HG02852 (cell line): ENCODE data around the gene TUBA8.
"Not testable (repeated sequence)": the region's sequence is repeated elsewhere in the genome, so short reads cannot be mapped to it uniquely, and the experiment has no call there.

Experiments
- ATAC-seq: cut with Tn5 transposase; IDR thresholded peaks from one replicate; pipeline ENCODE4 v1.9.1; 2021; ENCODE audit warnings: mild to moderate bottlenecking, moderate library complexity; ENCODE audit not compliant: unreplicated experiment

Gene TUBA8

DNA sequence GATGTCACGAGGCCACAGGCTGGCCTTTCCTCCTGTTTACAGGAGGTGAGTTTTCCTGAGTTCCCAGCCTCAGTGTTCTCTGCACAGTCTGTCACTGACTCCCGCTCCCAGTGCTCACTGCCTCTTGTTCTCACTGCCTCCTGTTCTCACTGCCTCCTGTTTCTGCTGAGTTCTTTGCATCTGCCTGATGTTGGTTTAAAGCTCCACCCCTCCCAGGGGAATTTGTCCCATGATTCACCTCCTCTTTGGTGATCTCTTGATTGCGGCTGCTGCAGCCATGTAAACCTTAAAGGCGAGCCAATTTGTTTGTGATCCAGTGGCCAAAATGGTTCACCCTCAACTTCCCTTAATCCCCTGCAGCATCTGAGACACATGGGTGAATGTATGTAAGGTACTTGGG lies 6.0 kb upstream of the TUBA8 start:
- ATAC-seq: no peak

DNA sequence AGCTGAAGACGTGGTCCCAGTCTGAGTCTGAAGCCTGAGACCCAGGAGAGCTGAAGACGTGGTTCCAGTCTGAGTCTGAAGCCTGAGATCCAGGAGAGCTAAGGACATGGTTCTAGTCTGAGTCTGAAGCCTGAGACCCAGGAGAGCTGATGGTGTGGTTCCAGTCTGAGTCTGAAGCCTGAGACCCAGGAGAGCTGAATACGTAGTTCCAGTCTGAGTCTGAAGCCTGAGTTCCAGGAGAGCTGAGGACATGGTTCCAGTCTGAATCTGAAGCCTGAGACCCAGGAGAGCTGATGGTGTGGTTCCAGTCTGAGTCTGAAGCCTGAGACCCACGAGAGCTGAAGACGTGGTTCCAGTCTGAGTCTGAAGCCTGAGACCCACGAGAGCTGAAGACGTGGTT lies 4.6 kb upstream of the TUBA8 start:
- ATAC-seq: not testable (repeated sequence)

DNA sequence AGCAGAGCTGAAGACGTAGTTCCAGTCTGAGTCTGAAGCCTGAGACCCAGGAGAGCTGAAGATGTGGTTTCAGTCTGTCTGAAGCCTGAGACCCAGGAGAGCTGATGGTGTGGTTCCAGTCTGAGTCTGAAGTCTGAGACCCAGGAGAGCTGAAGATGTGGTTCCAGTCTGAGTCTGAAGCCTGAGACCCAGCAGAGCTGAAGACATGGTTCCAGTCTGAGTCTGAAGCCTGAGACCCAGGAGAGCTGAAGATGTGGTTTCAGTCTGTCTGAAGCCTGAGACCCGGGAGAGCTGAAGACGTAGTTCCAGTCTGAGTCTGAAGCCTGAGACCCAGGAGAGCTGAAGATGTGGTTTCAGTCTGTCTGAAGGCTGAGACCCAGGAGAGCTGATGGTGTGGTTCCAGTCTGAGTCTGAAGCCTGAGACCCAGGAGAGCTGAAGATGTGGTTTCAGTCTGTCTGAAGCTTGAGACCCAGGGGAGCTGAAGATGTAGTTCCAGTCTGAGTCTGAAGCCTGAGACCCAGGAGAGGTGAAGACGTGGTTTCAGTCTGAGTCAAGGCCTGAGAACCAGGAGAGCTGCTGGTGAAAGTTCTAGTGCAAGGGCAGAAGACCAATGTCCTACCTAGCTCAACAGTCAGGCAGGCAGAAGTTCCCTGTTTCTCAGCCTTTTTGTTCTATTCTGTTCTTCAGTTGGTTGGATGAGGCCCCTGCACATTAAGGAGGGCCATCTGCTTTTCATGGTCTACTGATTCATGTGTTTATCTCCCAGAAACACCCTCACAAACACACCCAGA lies 3.9 kb upstream of the TUBA8 start:
- ATAC-seq: not testable (repeated sequence)

DNA sequence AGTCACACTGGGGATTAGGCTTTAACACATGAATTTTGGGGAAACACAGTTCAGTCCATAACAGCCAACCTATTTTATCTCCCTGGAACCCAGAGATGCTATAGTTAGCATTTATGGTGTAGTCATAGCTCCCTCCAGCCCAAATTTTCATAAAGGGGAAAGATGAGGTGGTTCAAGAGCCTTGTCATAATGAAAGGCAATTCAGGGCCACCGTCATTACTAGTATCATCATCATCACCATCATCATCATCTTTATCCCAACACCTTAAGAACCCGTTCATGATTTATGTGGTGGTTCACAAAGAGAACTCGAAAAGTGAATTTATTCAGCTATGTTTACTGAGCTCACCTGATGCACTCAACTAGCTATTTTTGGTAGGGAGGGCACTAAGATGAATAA lies 2.4 kb upstream of the TUBA8 start:
- ATAC-seq: no peak

DNA sequence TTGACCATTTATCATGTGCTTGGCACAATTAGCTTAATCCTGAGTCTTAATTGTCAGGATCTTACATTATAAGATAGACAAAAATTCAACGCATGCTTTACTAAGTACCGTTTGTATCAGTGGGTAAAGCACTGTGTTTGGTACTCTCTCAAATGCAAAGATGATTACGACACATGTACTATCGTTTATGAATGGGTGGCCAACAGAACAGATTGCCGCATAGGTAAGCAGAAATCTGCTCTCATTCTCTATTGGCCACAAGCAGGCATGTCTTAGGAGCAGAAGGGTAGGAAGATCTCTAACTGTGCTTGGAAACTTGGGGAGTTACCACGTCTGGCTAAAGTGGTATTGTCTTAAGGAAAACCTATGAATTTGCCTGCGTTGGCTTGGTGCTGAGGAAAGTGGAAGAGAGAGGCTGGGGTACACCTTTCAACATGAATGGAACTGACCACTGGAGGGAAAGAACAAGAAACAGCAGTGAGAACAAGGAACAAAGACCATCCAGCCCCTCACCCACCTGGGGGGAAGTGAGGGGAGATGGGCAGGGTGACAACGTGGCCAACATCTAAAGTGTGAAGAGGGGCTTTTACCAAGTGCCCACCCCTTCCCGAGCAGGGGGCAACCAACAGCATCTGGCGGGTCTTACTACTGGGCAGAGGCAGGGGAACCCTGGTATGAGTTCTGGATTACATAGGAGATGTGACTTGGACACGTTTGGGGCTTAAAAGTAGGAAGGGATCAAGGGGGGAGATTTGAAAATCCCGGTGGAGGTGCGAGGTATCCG lies 1.0 kb upstream of the TUBA8 start:
- ATAC-seq: no peak

DNA sequence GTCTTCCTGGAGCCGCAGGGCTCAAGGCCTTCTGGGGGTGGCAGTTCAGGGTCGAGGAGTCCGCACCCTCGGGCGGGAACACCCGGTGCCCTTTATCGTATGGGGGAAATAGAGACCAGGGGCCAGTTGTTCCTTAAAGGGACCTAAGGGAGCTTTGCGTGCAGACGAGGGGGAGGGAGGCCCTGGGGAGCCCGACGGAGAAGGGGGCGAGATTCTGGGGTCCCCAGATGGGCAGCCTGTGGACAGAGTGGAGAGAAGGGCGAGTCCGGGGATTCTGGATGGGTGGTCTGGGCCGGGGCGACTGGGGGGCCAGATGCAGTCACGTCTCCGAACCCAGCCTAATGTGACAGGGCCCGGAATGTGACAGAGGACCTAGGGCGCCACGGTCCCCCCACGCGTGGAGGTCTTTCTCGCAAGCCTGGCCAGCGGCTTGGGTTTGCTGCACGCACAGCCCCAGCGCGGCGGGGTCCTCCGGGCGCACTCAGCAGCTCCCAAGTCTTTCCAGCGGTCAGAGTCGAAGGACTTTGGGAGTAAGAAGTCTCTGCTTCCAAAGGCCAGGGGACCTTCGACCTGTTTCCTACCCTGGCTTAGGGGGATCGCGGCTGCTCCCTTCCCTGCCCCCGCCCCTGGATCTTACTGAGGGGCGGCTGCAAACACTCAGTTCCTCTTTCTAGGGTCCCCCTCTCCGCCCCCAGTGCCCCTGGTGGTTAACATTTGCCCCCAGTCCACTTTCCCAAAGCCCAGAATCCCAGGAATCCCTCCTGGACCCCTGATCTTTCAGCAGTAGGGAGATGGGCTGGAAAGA lies 547 bp downstream of the TUBA8 start:
- no peak for ATAC-seq

DNA sequence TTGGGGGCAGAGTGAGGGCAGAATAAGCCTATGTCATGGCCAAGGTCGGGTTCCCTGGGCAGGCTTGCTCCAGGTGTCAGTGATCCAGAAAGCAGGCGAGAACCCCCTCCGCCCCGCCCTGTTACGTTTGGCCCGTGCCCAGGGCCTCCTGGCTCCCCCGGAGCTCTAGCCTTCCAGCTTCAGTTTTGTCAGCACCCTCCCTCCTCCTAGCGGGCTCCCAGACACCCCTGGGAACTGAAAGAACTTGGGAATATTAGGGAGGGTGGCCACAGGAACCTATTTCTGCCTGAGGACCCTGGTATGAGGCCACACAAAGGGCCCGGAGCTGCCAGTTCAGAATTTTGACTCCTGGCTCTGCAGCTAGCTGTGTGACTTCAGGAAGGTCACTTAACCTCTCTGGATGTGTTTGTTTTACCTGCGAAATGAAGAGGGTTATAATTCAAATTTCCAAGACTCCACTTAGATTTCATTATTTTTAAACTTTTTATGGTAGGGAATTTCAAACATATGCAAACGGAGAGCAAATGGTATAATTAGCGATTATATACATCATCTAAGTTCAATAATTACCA lies 1.2 kb downstream of the TUBA8 start:
- no peak for ATAC-seq

DNA sequence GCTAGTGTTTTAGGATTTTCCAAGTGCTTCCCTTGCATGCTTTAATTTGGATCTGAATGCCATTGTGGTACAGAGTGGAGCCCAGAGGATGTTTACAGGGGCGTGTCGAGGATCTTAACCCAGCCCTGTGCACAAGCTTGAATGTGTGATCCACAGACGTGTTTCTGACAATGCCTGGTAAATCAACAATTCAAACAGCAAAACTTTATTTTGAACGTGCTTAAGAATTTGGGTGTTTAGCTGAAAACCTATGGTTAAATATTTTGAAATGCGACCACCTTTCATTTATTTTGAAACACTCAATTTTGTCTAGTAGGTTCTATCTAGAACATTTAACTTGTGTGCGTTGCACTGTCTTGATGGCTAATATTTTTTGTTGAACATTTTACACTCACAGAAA lies 1.8 kb downstream of the TUBA8 start:
- ATAC-seq: no peak

DNA sequence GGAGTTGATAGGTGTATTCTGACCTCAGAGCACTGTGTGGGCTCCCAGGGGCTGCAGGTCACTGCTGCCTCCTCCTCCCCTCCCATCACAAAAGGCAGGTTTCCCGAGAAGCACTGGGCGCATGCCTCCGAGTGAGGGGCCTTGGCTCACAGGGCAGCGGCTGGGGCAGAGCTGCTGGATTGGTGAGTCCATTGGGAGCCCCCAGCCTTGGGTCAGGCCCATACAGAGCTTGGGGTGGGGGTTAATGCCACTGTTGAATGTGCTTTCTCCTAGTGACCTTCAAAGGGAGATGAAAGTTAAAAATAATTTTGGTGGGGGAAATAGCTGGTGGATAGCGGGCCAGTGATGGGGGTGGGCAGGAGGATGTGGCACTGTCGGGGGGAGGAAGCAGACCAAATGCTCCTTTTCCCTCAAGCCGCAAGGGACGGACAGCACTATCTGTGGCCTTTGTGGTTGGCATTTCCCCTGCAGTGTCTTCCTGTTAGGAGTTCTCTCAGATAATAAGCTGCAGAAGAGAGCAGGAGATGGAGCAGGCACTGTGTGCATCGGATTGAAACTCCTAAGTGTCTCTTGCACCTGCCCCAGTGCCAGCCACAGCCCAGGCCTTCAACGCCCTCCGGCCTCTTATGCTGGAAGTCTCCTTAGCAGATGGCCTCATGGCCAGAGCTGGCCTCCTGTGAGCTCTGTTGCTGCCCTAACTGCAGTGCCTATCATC lies 3.2 kb downstream of the TUBA8 start:
- no peak for ATAC-seq

DNA sequence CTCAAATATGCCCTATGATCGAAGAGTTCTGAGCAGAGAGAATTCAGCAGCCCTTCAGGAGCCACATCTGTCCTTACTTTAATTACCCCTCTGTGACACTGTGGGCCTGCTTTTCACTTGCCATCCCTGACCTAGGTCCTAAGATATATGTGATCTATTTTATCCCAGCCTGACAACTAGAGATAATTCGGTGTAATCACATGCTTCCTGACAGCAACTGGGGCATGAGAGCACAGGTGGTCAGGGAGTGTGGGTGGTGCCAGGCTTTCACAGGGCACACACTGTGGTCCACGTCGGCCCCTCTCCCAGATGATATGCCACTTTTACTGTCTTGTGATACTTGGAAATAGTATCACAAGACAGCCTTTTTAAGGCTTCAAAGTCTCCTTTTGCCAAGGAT lies 3.9 kb downstream of the TUBA8 start:
- ATAC-seq: no peak

DNA sequence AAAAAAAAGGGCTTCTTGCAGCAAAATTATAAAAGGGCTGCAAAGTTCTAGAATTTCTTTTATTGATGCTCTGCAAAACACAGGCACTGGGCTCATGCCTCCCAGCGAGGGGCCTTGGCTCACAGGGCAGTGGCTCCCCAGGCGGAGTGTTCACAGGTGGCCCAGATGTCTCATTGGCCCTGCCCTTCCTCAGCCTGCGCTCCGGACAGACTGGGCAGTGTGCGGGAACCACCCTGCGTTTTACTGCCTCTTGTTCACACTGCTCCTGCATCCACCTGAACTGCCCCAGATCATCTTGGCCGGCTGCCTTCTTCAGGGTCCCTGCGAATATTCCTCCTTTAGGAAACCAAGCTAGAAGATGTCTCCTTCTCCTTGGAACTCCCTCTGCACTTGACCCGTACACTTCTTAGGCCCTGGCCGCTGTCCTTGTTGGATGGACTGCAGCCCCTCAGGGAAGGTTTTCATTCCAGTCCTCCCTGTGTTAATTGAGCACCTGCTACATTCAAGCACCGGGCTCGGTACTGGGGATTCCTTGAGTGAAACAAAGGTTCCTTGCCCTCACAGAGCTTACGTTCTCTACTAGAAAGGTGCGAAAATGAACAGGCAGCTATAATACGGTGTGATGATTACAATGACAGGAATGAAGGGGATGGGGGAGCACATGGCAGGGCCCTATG lies 4.5 kb downstream of the TUBA8 start:
- ATAC-seq: no peak

DNA sequence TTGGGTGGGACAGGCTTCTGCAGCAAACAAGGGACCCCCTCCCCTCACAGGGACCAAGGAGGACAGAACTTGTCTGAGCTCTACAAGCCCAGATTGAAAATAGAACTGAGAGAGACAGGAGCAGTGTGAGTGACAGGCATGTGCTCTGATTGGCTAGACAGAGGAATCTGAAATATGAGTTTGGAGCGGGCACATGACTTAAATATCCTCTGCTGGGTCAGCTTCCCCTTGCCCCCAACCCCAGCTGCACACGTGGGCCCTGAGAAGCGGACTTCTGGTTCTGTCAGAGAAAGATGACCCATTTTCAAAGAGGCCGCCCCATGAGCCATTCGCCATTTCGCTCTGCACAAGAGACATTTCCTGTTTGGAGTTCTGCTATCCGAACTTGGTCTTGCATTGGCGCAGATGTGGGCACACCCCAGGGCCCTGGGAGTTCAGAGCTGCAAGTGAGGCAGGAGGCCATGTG lies 5.3 kb downstream of the TUBA8 start:
- no peak for ATAC-seq

DNA sequence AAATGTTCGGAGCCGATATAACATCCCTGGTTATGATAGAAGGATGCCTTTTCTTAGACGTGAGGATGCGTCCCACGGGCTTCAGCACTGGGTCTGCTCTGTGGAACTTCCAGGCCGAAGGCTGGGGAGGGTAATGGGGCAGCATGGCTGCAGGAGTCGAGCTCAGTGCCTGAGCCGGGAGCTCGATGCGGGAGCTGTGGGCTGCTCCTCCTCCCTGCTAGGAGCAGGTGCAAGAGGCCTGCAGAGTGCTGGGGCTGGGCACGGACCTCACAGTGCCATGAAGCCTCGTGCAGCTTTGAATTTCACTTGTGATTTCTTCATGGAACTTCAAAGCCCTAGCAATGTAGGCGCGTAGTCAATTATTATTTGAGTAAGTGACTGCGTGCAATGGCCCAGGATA lies 6.0 kb downstream of the TUBA8 start:
- ATAC-seq: no peak

DNA sequence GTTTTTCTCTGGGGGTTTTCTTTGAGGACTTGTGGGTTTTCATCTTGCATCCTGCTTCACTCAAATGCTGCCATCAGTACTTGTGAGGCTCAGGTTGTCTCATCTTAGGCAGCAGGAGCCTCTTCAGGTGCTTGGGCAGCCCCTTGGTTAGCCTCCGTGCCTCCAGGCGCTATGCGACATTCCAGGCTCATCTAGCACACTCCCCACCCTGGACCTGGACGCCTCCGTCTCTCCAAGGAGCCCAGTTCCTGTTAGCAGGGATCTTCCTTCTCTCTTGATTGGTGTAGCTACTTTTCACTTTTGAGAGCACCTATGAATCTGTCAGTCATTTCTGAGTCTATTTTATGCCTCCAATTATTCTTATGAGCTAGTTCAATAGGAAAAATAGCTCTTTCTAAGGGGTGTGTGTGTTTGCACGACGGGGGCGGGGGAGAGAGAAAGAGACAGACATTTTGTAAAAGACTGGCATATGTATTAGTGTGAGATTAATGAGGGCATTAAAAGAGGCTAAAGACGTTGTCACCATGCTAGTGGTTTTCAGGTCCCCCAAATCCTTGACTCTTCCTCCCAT lies 7.8 kb downstream of the TUBA8 start:
- ATAC-seq: no peak

DNA sequence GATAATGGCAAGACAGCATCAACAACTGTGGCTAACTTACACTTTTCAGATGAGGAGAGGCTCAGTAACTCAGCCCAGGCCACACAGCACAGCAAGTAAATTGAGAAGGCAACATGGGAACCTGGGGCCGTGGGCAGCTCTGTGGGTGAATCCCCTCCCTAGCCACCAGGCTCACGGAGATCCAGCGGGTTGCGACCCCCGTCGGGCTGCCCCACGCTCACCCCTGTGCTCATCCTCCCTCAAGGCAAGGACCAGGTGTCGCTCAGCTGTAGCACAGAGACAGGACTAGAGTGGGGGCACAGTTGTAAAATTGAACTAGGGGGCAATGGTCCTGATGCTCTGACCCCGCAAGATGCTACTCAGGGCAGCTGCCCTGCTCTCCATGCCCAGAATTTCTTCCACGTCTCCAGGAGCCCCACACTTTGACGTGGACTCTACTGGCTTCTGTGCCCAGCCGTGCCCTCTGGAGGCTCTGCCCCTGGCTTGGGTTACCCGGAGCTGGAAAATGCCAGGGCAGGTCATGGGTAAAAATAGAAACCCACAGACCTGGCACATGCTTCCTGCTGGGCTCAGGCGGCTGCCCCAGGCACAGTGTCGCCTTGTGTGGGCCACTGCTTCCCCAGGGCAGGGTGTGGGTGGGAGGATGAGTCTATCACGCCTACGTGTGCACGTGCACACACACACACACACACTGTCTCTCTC lies 9.0 kb downstream of the TUBA8 start:
- ATAC-seq: no peak

DNA sequence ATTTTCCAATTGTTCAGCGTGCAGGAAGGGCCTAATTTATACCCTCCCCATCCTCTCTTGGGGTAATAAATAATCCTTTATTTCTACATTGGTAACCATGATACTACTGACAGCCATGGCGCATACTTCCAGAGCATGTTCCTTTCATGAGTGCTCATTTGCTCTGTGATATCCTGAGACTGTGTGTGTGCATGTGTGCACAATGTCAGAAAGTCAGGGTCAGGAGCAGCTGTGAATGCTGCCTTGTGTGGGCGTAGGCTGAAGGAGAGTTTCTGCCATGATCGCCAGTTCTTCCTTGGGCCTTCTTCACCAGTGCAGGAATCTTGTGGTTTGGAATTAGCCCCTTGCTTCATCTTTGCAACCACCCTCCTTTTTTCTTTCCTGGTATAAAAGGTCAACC lies 10.2 kb downstream of the TUBA8 start:
- no peak for ATAC-seq

DNA sequence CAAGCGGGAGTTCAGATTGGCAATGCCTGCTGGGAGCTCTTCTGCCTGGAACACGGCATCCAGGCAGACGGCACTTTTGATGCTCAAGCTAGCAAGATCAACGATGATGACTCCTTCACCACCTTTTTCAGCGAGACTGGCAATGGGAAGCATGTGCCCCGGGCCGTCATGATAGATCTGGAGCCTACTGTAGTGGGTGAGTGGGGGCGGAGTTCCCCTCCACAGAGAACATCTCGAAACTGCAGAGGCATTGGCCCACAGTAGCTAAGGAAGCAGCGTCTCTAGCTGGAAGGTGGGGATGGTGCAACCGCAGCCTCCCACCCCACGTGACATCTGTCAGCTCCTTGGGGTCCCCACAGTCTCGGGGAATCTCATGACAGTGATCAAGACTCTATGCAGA lies 10.9 kb downstream of the TUBA8 start:
- no peak for ATAC-seq

DNA sequence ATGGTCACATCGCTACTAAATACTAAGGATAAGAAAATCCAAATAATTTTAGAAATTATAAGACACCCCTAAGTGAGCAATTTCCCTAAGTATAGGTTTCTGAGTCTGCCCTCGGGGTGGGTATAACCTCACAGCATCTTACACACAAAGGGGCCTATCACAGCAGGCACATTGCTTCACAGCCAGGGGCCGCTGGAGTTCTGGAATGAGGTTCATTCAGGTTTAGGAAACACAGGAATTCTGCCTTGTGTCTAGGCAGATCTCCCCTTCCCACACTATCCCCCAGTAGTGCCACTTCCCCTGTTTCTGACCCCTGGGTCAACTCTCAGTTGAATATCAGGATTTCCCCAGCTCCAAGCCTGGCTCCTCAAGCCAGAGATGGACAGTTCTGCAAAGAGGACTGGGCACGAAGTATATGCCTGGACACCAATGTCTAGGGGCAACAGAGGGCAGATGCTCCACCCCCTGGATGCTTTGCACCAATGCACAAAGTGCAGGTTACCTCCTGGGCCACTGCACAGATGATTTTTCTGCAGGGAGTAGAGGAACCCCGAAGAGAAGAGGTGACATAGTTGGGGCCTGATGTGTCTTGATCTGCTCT lies 11.4 kb downstream of the TUBA8 start:
- ATAC-seq: no peak
